ENCODE data around the gene FBXL3. TPM values are rescaled to one million over a fixed set of nuclear protein-coding genes. Genes with fewer than 3 reads are reported as not detected.

The FBXL3 gene
- total and polyA plus RNA-seq, 2 of the 8 experiments (the other 6 are each of a cell fraction or from before 2014, with no cell fraction given) = 4.9 to 14.9 TPM

- ChIA-PET POLR2A (ENCODE audit: partially characterized antibody) (no interaction called here), CTCF (ENCODE audit: partially characterized antibody) (interaction anchor here (0.9 to 6.9 kb wide), 3 partner anchors 9 to 16 kb away, joined by 3 to 38 read pairs (median 8); no protein-coding TSS in a partner anchor)
- no peaks in the 10 kb centered on the region for H3K27me3 ChIP-seq (replicated peaks in 1 of 4; ENCODE audit: control insufficient read depth in 3 of 4, extremely low read depth in 1 of 4, insufficient read depth in 3 of 4, low read length in 3 of 4)
- H3K79me1 ChIP-seq (ENCODE audit: low read depth, low read length) = no peaks in the 10 kb centered on the region
- no peak overlapping the region for H4K8ac ChIP-seq (ENCODE audit: extremely low read depth, insufficient read depth, low read length)
- no peak for FAIRE-seq
- no peaks in the 10 kb centered on the region for H3K23me2 ChIP-seq (ENCODE audit: low read depth, low read length)
- H2AK5ac ChIP-seq (ENCODE audit: low read depth, low read length) = no peak overlapping the region
- no peak overlapping the region for H4K5ac ChIP-seq (ENCODE audit: insufficient read length, low read depth, low read length)
- H2BK5ac ChIP-seq (ENCODE audit: low read depth, low read length) = no peak overlapping the region
- H3K79me2 ChIP-seq (ENCODE audit: control insufficient read depth in 1 of 2, insufficient read depth in 2 of 2, low read length in 2 of 2) = no peaks in the 10 kb centered on the region
- H3K9me3 ChIP-seq (ENCODE audit: insufficient read depth in 2 of 2, low read depth in 1 of 2, low read length in 1 of 2) = no peaks in the 10 kb centered on the region
- H2AFZ ChIP-seq (ENCODE audit: low read length) = no peak overlapping the region
- no peak overlapping the region for H4K91ac ChIP-seq (replicated peaks; ENCODE audit: insufficient read length, low read length)
- H3K23ac ChIP-seq (ENCODE audit: insufficient read length) = no peak overlapping the region
- H3K4me1 ChIP-seq (replicated peaks in 1 of 4; ENCODE audit: control insufficient read depth in 3 of 4, insufficient read depth in 4 of 4, low read length in 3 of 4) = no peaks in the 10 kb centered on the region; a peak in 1 of 7 replicates
- no peak overlapping the region for H2BK15ac ChIP-seq (ENCODE audit: low read length)
- H4K20me1 ChIP-seq (replicated peaks in 1 of 2; ENCODE audit: control insufficient read depth in 1 of 2, insufficient read depth in 2 of 2, low read length in 2 of 2) = no peaks in the 10 kb centered on the region
- no peak overlapping the region for H2BK12ac ChIP-seq (ENCODE audit: low read depth, low read length)
- H3K27ac ChIP-seq (ENCODE audit: low read depth, low read length) = no peak overlapping the region
- no peak overlapping the region for H2BK20ac ChIP-seq (ENCODE audit: low read length)
- no peak overlapping the region for H2BK120ac ChIP-seq (replicated peaks; ENCODE audit: low read depth, low read length)
- no peaks in the 10 kb centered on the region for H3K36me3 ChIP-seq (ENCODE audit: control insufficient read depth in 2 of 4, insufficient read depth in 4 of 4, low read length in 3 of 4)
- H3K4ac ChIP-seq (replicated peaks; ENCODE audit: insufficient read length, low read depth, low read length) = no peak overlapping the region
- no peak overlapping the region for H3K18ac ChIP-seq (ENCODE audit: extremely low read depth, low read length)
- TF ChIP-seq SIRT6 (IDR thresholded peaks at IDR 0.05; ENCODE audit: low read length) (no peak), HDAC6 (IDR thresholded peaks at IDR 0.05; ENCODE audit: low read depth, low read length) (no peak), SRF (IDR thresholded peaks at IDR 0.05; ENCODE audit: low read depth, low read length) (no peak), FOSL1 (IDR thresholded peaks at IDR 0.05; ENCODE audit: insufficient read depth, low read depth, low read length) (no peak), SIX5 (IDR thresholded peaks at IDR 0.05; ENCODE audit: low read depth, low read length) (no peak)
- H3K14ac ChIP-seq (ENCODE audit: insufficient read length) = no peak overlapping the region
- DNase-seq (ENCODE audit: low read depth in 1 of 2, low spot score in 2 of 2) = no peak
- H3K9ac ChIP-seq (replicated peaks in 1 of 4; ENCODE audit: extremely low read depth in 1 of 4, low read depth in 3 of 4, low read length in 3 of 4) = no peak overlapping the region
- no peak overlapping the region for H3K4me2 ChIP-seq (ENCODE audit: insufficient read depth in 1 of 2, low read depth in 2 of 2, low read length in 2 of 2)
- no peak overlapping the region for H3K56ac ChIP-seq (replicated peaks; ENCODE audit: insufficient read length, low read depth, low read length)
- WGBS, 2 experiments (ENCODE audit: extremely low coverage in 1 of 2, insufficient coverage in 1 of 2, insufficient read length in 1 of 2, insufficient replicate concordance in 2 of 2, low coverage in 1 of 2, low lambda C conversion rate in 2 of 2, missing lambda C conversion rate in 1 of 2) = 91% methylated on average over 6 of the region's 6 CpGs; no CpG with 5 or more reads in 1 of the 2 experiments
- H3K4me3 ChIP-seq (ENCODE audit: extremely low read depth in 1 of 4, insufficient read depth in 2 of 4, low read depth in 3 of 4, low read length in 4 of 4) = no peak overlapping the region
Measured at GRCh38 chr13:76967031-76967430, 59.9 kb downstream of the FBXL3 start.
